Ishikawa (cell line): Measurements from ENCODE around the gene BANF2.

Source experiments
- CEBPB ChIP-seq: IDR thresholded peaks from 2 replicates; pipeline ENCODE4 v1.6.1; 2012
- CREB1 ChIP-seq: IDR thresholded peaks from 2 replicates; pipeline ENCODE4 v1.6.1; 2012; ENCODE audit warnings: low read depth
- EGR1 ChIP-seq: IDR thresholded peaks from 2 replicates; pipeline ENCODE4 v1.6.1; 2012
- EP300 ChIP-seq: IDR thresholded peaks from 2 replicates; pipeline ENCODE4 v1.6.1; 2012; ENCODE audit warnings: borderline replicate concordance
- FOXM1 ChIP-seq: IDR thresholded peaks from 2 replicates; pipeline ENCODE4 v1.6.1; 2012; ENCODE audit warnings: low read depth, borderline replicate concordance
- MAX ChIP-seq: IDR thresholded peaks from 2 replicates; pipeline ENCODE4 v1.6.1; 2012
- NFIC ChIP-seq: IDR thresholded peaks from 2 replicates; pipeline ENCODE4 v1.6.1; 2012
- RAD21 ChIP-seq: IDR thresholded peaks from 2 replicates; pipeline ENCODE4 v1.6.1; 2012; ENCODE audit warnings: low read depth
- REST ChIP-seq: IDR thresholded peaks from 2 replicates; pipeline ENCODE4 v1.6.1; 2012; ENCODE audit warnings: low read depth, mild to moderate bottlenecking
- TAF1 ChIP-seq: IDR thresholded peaks from 2 replicates; pipeline ENCODE4 v1.6.1; 2012; ENCODE audit warnings: low read depth, mild to moderate bottlenecking
- TCF12 ChIP-seq: IDR thresholded peaks from 2 replicates; pipeline ENCODE4 v1.6.1; 2012; ENCODE audit warnings: low read depth
- TEAD4 ChIP-seq: IDR thresholded peaks from 2 replicates; pipeline ENCODE4 v1.6.1; 2012
- USF1 ChIP-seq: IDR thresholded peaks from 2 replicates; pipeline ENCODE4 v1.6.1; 2012
- YY1 ChIP-seq: IDR thresholded peaks from 2 replicates; pipeline ENCODE4 v1.6.1; 2012; ENCODE audit warnings: low read depth
- ZBTB7A ChIP-seq: IDR thresholded peaks from 2 replicates; pipeline ENCODE4 v1.6.1; 2012; ENCODE audit warnings: low read depth

BANF2 gene

GRCh38 chr20:17771206-17772004 is 71.6 kb downstream of the BANF2 start:
- no peak for TF ChIP-seq REST
- TF ChIP-seq YY1, result no peak
- no peak for TF ChIP-seq USF1
- peak; percentile 82 for TF ChIP-seq CEBPB
- TF ChIP-seq TEAD4, result peak; percentile 39
- peak; percentile 67; the same call in 1 of the 2 replicates for TF ChIP-seq EP300
- no peak for TF ChIP-seq TAF1
- no peak for TF ChIP-seq RAD21
- TF ChIP-seq TCF12, result peak; percentile 50; the same call in 1 of the 2 replicates
- no peak for TF ChIP-seq EGR1
- peak; percentile 35; the same call in 1 of the 2 replicates for TF ChIP-seq FOXM1
- no peak for TF ChIP-seq NFIC

GRCh38 chr20:17772005-17772343 is 72.2 kb downstream of the BANF2 start:
- no peak for TF ChIP-seq MAX
- TF ChIP-seq TEAD4, result no peak
- TF ChIP-seq USF1, result no peak
- TF ChIP-seq EP300, result no peak
- no peak for TF ChIP-seq ZBTB7A
- no peak for TF ChIP-seq TCF12
- no peak for TF ChIP-seq FOXM1
- no peak for TF ChIP-seq NFIC
- no peak for TF ChIP-seq RAD21

DNA sequence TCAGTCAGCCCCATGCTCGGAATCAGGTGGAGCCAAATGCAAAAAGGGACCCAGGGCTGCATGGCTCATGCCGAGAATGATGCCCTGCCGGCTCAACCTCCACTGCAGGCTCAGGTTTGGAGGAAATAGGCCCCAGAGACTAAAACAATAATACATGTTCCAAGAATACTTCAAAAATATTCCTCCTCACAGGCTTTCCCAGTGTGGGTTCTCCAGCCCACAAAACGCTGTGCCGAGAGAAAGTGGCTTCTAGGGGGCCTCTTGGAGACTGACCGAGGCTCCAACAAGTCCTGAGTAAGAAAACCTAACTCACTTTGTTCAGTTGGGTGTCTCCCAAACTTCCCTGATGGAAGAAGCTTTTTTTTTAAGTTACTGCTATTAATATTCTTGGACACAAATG is 73.9 kb downstream of the BANF2 start:
- TF ChIP-seq ZBTB7A, result no peak
- TF ChIP-seq CEBPB, result no peak
- TF ChIP-seq TAF1, result no peak
- TF ChIP-seq CREB1, result no peak
- no peak for TF ChIP-seq MAX
- no peak for TF ChIP-seq REST

DNA sequence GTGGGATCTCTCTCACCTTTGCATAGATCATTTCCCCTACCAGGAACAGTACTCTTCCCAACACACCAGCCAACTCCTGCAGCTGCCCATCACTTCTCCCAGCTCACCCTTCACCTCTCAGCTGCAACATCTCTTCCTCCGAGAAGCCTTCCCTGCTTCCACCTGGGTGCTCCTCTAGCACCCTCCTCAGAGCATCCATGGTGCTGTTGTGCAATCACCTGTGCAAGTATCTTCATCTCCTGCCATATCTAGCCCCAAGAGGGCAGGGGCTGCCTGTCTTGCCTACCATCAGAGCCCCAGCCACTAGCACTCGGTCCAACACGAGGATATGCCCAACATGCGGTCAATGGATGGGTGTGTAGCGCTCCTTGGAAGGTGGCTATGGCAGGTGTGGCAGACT is 75.8 kb downstream of the BANF2 start:
- TF ChIP-seq EGR1, result no peak
- TF ChIP-seq CEBPB, result no peak
- TF ChIP-seq TAF1, result no peak
- no peak for TF ChIP-seq TCF12
- TF ChIP-seq MAX, result no peak
- TF ChIP-seq CREB1, result no peak
- TF ChIP-seq RAD21, result no peak
- no peak for TF ChIP-seq NFIC
- TF ChIP-seq ZBTB7A, result no peak
- no peak for TF ChIP-seq FOXM1
- no peak for TF ChIP-seq REST
- no peak for TF ChIP-seq TEAD4
- no peak for TF ChIP-seq YY1
- TF ChIP-seq USF1, result no peak
- TF ChIP-seq EP300, result no peak
